NCI-H1092 treated with DMSO at 0.1 percent for 48 hours (cell line): ENCODE data around the gene HCAR1.
"Not testable (repeated sequence)": the region's sequence is repeated elsewhere in the genome, so short reads cannot be mapped to it uniquely, and the experiment has no call there.

ENCODE experiments used
- DNase-seq: peaks from one replicate; lab custom pipeline; 2025; lab: John Stamatoyannopoulos, UW

Gene HCAR1

GRCh38 chr12:122730215-122731014 is at the start of gene HCAR1:
TSS of gene HCAR1 (minus strand) at chr12:122730844. CDS start at chr12:122730339, 505 bp downstream.
- peak; percentile 1 for DNase-seq

- DNase-seq: no peak
Observed at GRCh38 chr12:122757568-122757967, 26.9 kb upstream of the HCAR1 start.

GRCh38 chr12:122754790-122755189 is 24.1 kb upstream of the HCAR1 start:
- DNase-seq: no peak

GRCh38 chr12:122753319-122753650 is 22.6 kb upstream of the HCAR1 start:
- DNase-seq: no peak

- peak; percentile 93 for DNase-seq
Observed at GRCh38 chr12:122752464-122753318, 22.0 kb upstream of the HCAR1 start, which contains the start of gene DENR. TSS of gene DENR (plus strand) at chr12:122752824. CDS start at chr12:122753702, 878 bp downstream.

GRCh38 chr12:122750781-122751515 is 20.3 kb upstream of the HCAR1 start:
- DNase-seq: not testable (repeated sequence)

- no peak for DNase-seq
Observed at GRCh38 chr12:122749569-122750332, 19.1 kb upstream of the HCAR1 start.

- DNase-seq: no peak
Observed at GRCh38 chr12:122747224-122748135, 16.8 kb upstream of the HCAR1 start.

GRCh38 chr12:122743895-122744525 is 13.4 kb upstream of the HCAR1 start:
- DNase-seq: no peak

GRCh38 chr12:122740351-122740750 is 9.7 kb upstream of the HCAR1 start:
- DNase-seq: no peak

GRCh38 chr12:122738571-122738970 is 7.9 kb upstream of the HCAR1 start:
- no peak for DNase-seq

- DNase-seq: no peak
Observed at GRCh38 chr12:122732611-122733010, 2.0 kb upstream of the HCAR1 start.

- DNase-seq: no peak
Observed at GRCh38 chr12:122732170-122732569, 1.5 kb upstream of the HCAR1 start.

- DNase-seq: no peak
Observed at GRCh38 chr12:122729583-122730214, 945 bp downstream of the HCAR1 start.

- no peak for DNase-seq
Observed at GRCh38 chr12:122726080-122726558, 4.5 kb downstream of the HCAR1 start.

- DNase-seq: no peak
Observed at GRCh38 chr12:122725452-122726079, 5.1 kb downstream of the HCAR1 start.

GRCh38 chr12:122724641-122725243 is 5.9 kb downstream of the HCAR1 start:
- DNase-seq: no peak

GRCh38 chr12:122722387-122722786 is 8.3 kb downstream of the HCAR1 start:
- DNase-seq: no peak
